Endothelial cell (in vitro differentiated cells): ENCODE results near the gene CSNK2B. TPM values are rescaled to one million over a fixed set of nuclear protein-coding genes. Genes with fewer than 3 reads are reported as not detected.

Experiments
- DNase-seq: peaks from one replicate; pipeline ENCODE4 v3.0.0; 2021; ENCODE audit warnings: low spot score
- H3K27ac Mint-ChIP-seq: one replicate; pipeline ENCODE4 v1.8.0; 2021; ENCODE audit warnings: mixed read lengths, inconsistent platforms; ENCODE audit not compliant: unreplicated experiment
- H3K27me3 Mint-ChIP-seq: one replicate; pipeline ENCODE4 v1.8.0; 2021; ENCODE audit warnings: mild to moderate bottlenecking, moderate library complexity, mixed read lengths, inconsistent platforms; ENCODE audit not compliant: unreplicated experiment
- H3K36me3 Mint-ChIP-seq: one replicate; pipeline ENCODE4 v1.8.0; 2021; ENCODE audit warnings: mild to moderate bottlenecking, low read depth, mixed read lengths, inconsistent platforms; ENCODE audit not compliant: unreplicated experiment
- H3K4me1 Mint-ChIP-seq: one replicate; pipeline ENCODE4 v1.8.0; 2021; ENCODE audit warnings: mild to moderate bottlenecking, mixed read lengths, inconsistent platforms; ENCODE audit not compliant: unreplicated experiment
- H3K4me3 Mint-ChIP-seq: one replicate; pipeline ENCODE4 v1.8.0; 2021; ENCODE audit warnings: mild to moderate bottlenecking, mixed read lengths, inconsistent platforms; ENCODE audit not compliant: unreplicated experiment
- H3K9me3 Mint-ChIP-seq: one replicate; pipeline ENCODE4 v1.8.0; 2021; ENCODE audit warnings: mixed read lengths, inconsistent platforms; ENCODE audit not compliant: unreplicated experiment
- total RNA-seq: library from RNA; stranded (reverse); fragmentation: NEBNext Ultra II Directional; extraction: Animal tissue kit (Norgen Biotek cat#: 25700); gene quantifications from one replicate; pipeline ENCODE4 v1.2.1, GENCODE V29; 2021; ENCODE audit not compliant: unreplicated experiment
- TF ChIP-seq, protein P1 (sequence below): fragments of 200-600 bp; sonication (generic); IDR thresholded peaks from one replicate; pipeline ENCODE4 v1.5.0; 2021; ENCODE audit warnings: antibody characterized with exemption; ENCODE audit not compliant: unreplicated experiment

Gene CSNK2B
- total RNA-seq, 1 donor from 2014 or later: 164 TPM

DNA sequence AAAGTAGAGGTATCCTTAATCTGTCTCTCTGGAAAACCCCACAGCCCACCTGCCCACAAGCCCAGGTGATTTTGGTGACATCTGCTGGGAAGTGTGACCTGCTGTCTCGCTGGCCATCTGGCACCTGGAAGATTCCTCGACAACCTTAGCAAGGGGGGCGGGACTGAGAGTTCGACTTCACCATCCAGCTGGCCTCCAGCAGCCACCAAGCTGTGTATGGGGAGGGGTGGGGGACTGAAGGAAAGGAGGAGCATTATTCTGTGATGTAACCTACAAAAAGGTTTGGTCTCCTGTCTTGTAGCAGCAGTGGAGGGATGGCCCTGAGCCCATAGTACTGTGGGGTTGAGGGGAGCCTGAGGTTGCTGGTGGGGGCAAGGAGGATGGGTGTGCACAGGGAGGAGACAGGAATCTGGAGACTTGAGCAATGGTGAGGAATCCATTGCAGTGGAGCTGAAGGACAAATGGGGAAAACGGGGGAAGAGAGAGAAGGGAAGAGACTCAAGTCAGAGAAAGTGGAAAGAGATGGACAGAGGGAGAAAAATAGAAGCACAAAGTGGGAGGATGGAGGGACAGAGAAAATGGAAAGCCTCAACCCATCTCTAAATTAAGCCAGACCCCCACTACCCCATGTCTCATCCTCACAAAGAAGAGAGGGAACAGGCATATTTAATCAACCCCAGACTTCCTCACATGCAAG is 44.8 kb downstream of the CSNK2B start:
- no peaks in the 10 kb centered on the region for H3K36me3 Mint-ChIP-seq
- no peak overlapping the region for H3K4me3 Mint-ChIP-seq
- TF ChIP-seq, protein P1, sequence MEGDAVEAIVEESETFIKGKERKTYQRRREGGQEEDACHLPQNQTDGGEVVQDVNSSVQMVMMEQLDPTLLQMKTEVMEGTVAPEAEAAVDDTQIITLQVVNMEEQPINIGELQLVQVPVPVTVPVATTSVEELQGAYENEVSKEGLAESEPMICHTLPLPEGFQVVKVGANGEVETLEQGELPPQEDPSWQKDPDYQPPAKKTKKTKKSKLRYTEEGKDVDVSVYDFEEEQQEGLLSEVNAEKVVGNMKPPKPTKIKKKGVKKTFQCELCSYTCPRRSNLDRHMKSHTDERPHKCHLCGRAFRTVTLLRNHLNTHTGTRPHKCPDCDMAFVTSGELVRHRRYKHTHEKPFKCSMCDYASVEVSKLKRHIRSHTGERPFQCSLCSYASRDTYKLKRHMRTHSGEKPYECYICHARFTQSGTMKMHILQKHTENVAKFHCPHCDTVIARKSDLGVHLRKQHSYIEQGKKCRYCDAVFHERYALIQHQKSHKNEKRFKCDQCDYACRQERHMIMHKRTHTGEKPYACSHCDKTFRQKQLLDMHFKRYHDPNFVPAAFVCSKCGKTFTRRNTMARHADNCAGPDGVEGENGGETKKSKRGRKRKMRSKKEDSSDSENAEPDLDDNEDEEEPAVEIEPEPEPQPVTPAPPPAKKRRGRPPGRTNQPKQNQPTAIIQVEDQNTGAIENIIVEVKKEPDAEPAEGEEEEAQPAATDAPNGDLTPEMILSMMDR: no peak
- H3K4me1 Mint-ChIP-seq: no peaks in the 10 kb centered on the region
- no peak overlapping the region for H3K27ac Mint-ChIP-seq
- no peaks in the 10 kb centered on the region for H3K9me3 Mint-ChIP-seq
- H3K27me3 Mint-ChIP-seq: no peaks in the 10 kb centered on the region
- DNase-seq: no peak

DNA sequence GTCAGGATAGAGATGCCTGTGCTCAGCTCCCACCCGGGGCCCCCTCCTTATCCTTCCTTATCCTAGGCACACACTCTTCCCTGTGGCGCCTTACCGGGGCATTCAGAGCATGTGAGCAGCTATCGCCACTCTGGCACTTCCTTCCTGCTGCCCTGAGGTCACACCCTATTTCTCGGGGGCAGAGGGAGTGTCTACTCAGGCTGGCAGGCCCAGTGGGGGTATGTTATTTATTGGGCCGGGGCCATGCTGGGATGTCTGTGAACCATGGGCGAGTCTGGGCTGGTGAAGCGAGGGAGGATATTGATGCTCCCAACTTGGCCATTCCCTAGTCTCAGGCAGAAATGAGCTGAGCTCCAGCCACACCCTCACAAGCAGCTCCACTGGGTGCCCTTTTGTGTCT is 45.4 kb downstream of the CSNK2B start:
- no peaks in the 10 kb centered on the region for H3K4me1 Mint-ChIP-seq
- TF ChIP-seq, protein P1: no peak
- no peak for DNase-seq
- H3K4me3 Mint-ChIP-seq: no peak overlapping the region
- no peaks in the 10 kb centered on the region for H3K36me3 Mint-ChIP-seq
- no peaks in the 10 kb centered on the region for H3K9me3 Mint-ChIP-seq
- H3K27me3 Mint-ChIP-seq: no peaks in the 10 kb centered on the region
- no peak overlapping the region for H3K27ac Mint-ChIP-seq

DNA sequence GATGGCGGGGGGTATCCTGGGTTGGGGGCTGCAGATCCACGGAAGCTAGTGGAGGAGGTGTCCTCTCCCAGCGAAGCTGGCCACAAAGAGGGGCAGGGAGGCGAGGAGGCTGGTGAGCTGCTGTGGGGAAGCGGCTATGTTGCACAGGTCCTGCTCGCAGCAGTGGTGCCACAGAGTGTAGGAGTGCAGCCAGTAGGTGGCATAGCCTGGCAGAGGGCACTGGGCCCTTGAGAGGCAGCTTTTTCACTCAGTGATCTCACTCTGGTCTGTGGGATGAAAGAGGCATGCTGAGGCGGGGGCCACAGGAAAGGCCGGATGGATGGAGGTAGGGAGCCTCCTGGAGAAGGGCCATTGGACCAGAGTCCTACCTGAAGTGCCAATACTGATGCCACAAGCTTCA is 46.4 kb downstream of the CSNK2B start:
- no peaks in the 10 kb centered on the region for H3K27me3 Mint-ChIP-seq
- no peaks in the 10 kb centered on the region for H3K4me1 Mint-ChIP-seq
- no peaks in the 10 kb centered on the region for H3K36me3 Mint-ChIP-seq
- no peak for DNase-seq
- H3K27ac Mint-ChIP-seq: no peak overlapping the region
- no peak overlapping the region for H3K4me3 Mint-ChIP-seq
- H3K9me3 Mint-ChIP-seq: no peaks in the 10 kb centered on the region
- TF ChIP-seq, protein P1: no peak

DNA sequence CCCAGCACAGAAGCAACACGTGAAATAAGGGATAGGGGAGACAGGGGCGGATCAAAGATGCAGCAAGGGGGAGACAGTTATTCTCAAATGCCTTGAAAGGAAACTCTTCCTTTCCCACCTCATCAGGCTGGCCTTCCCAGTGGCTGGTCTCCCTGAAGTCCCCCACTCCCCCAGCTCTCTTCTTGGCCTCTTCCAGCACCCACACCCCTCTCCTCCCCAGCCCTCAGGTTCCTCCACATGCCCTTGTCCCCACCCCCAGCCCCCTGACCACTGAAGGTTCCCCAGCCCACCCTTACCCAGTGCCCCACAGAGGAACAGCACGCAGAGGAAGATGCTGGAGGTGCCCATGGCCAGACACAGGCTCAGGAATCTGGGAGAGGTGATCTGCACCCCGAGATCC is 47.6 kb downstream of the CSNK2B start:
- DNase-seq: no peak

More for the DNA sequence above, 47.6 kb downstream of the CSNK2B start:
- H3K4me1 Mint-ChIP-seq: no peaks in the 10 kb centered on the region
- no peaks in the 10 kb centered on the region for H3K9me3 Mint-ChIP-seq
- H3K36me3 Mint-ChIP-seq: no peaks in the 10 kb centered on the region
- no peak overlapping the region for H3K27ac Mint-ChIP-seq
- H3K27me3 Mint-ChIP-seq: peaks cover 3% of the 10 kb centered on the region
- H3K4me3 Mint-ChIP-seq: no peak overlapping the region
- TF ChIP-seq, protein P1: no peak
